Measurements from ENCODE around the gene TMPRSS7.

- TF ChIP-seq CTCF (optimal IDR thresholded peaks at IDR 0.05 in 1 of 3, IDR thresholded peaks at IDR 0.05 in 1 of 3, conservative IDR thresholded peaks at IDR 0.05 in 1 of 3; ENCODE audit: extremely low read depth in 1 of 3, insufficient read depth in 2 of 3, low read length in 3 of 3) (no peak), EZH2 (IDR thresholded peaks at IDR 0.05; ENCODE audit: low read length) (no peak)
Measured at GRCh38 chr3:112130638-112130993, 96.1 kb downstream of the TMPRSS7 start.
